IPS-18a (cell line): Measurements from ENCODE around the gene PLEKHH3.

ENCODE experiments used
- H3K27ac ChIP-seq: one replicate; pipeline ENCODE4 v1.5.1; 2013; ENCODE audit warnings: low read length
- H3K27me3 ChIP-seq: one replicate; pipeline ENCODE4 v1.6.1; 2013; ENCODE audit warnings: mild to moderate bottlenecking, low read length; ENCODE audit not compliant: control insufficient read depth, insufficient read depth
- H3K36me3 ChIP-seq: one replicate; pipeline ENCODE4 v1.6.1; 2013; ENCODE audit warnings: low read depth, low read length; ENCODE audit not compliant: control insufficient read depth
- H3K4me1 ChIP-seq: one replicate; pipeline ENCODE4 v1.6.1; 2013; ENCODE audit warnings: low read depth, low read length; ENCODE audit not compliant: control insufficient read depth
- H3K4me3 ChIP-seq: one replicate; pipeline ENCODE4 v1.5.1; 2013; ENCODE audit warnings: low read length
- H3K9ac ChIP-seq: one replicate; pipeline ENCODE4 v1.6.1; 2013; ENCODE audit warnings: mild to moderate bottlenecking, low read length, moderate library complexity
- H3K9me3 ChIP-seq: one replicate; pipeline ENCODE4 v1.6.1; 2013; ENCODE audit warnings: low read depth, low read length; ENCODE audit not compliant: control insufficient read depth

The PLEKHH3 gene

GRCh38 chr17:42677012-42677857 is 441 bp upstream of the PLEKHH3 start:
- Histone ChIP-seq H3K27ac (peak overlapping the region; percentile 18), H3K4me1 (peaks cover 38% of the 10 kb centered on the region), H3K36me3 (no peaks in the 10 kb centered on the region), H3K4me3 (peak overlapping the region; percentile 88), H3K27me3 (peaks cover 54% of the 10 kb centered on the region), H3K9me3 (no peaks in the 10 kb centered on the region), H3K9ac (peak overlapping the region; percentile 60)

- H3K4me3 ChIP-seq, result peak overlapping the region; percentile 88
- H3K27ac ChIP-seq, result no peak overlapping the region
- H3K4me1 ChIP-seq, result peaks cover 39% of the 10 kb centered on the region
- no peaks in the 10 kb centered on the region for H3K9me3 ChIP-seq
- H3K27me3 ChIP-seq, result peaks cover 67% of the 10 kb centered on the region
- H3K9ac ChIP-seq, result peak overlapping the region; percentile 48
- no peaks in the 10 kb centered on the region for H3K36me3 ChIP-seq
Observed at GRCh38 chr17:42675965-42676423, 800 bp downstream of the PLEKHH3 start.

- peaks cover 42% of the 10 kb centered on the region for H3K4me1 ChIP-seq
- no peak overlapping the region for H3K27ac ChIP-seq
- H3K27me3 ChIP-seq, result peaks cover 69% of the 10 kb centered on the region
- H3K9ac ChIP-seq, result no peak overlapping the region
- H3K36me3 ChIP-seq, result no peaks in the 10 kb centered on the region
- peak overlapping the region; percentile 88 for H3K4me3 ChIP-seq
- no peaks in the 10 kb centered on the region for H3K9me3 ChIP-seq
Observed at GRCh38 chr17:42675348-42675964, 1.3 kb downstream of the PLEKHH3 start.

GRCh38 chr17:42674755-42675347 is 1.9 kb downstream of the PLEKHH3 start:
- H3K27ac ChIP-seq, result no peak overlapping the region
- H3K9me3 ChIP-seq, result no peaks in the 10 kb centered on the region
- H3K36me3 ChIP-seq, result no peaks in the 10 kb centered on the region
- H3K4me1 ChIP-seq, result peaks cover 37% of the 10 kb centered on the region
- no peak overlapping the region for H3K9ac ChIP-seq
- H3K27me3 ChIP-seq, result peaks cover 66% of the 10 kb centered on the region
- peak overlapping the region; percentile 88 for H3K4me3 ChIP-seq

GRCh38 chr17:42673885-42674754 is 2.7 kb downstream of the PLEKHH3 start:
- no peak overlapping the region for H3K27ac ChIP-seq
- no peaks in the 10 kb centered on the region for H3K9me3 ChIP-seq
- no peaks in the 10 kb centered on the region for H3K36me3 ChIP-seq
- H3K27me3 ChIP-seq, result peaks cover 72% of the 10 kb centered on the region
- H3K4me3 ChIP-seq, result peak overlapping the region; percentile 88
- H3K9ac ChIP-seq, result no peak overlapping the region
- H3K4me1 ChIP-seq, result peaks cover 39% of the 10 kb centered on the region

GRCh38 chr17:42673266-42673884 is 3.4 kb downstream of the PLEKHH3 start:
- H3K9ac ChIP-seq, result no peak overlapping the region
- no peak overlapping the region for H3K4me3 ChIP-seq

GRCh38 chr17:42672038-42672437 is 4.8 kb downstream of the PLEKHH3 start:
- Histone ChIP-seq H3K27me3 (peaks cover 75% of the 10 kb centered on the region), H3K36me3 (no peaks in the 10 kb centered on the region), H3K4me1 (peaks cover 25% of the 10 kb centered on the region), H3K27ac (no peak overlapping the region), H3K4me3 (peak overlapping the region; percentile 66), H3K9me3 (no peaks in the 10 kb centered on the region), H3K9ac (no peak overlapping the region)

More at GRCh38 chr17:42673266-42673884, 3.4 kb downstream of the PLEKHH3 start:
- no peak overlapping the region for H3K27ac ChIP-seq
- no peaks in the 10 kb centered on the region for H3K36me3 ChIP-seq
- peaks cover 75% of the 10 kb centered on the region for H3K27me3 ChIP-seq
- peaks cover 33% of the 10 kb centered on the region for H3K4me1 ChIP-seq
- no peaks in the 10 kb centered on the region for H3K9me3 ChIP-seq

- Histone ChIP-seq H3K9ac (no peak overlapping the region), H3K9me3 (no peaks in the 10 kb centered on the region), H3K4me3 (peak overlapping the region; percentile 66), H3K36me3 (peaks cover 5% of the 10 kb centered on the region), H3K4me1 (peaks cover 25% of the 10 kb centered on the region), H3K27me3 (peaks cover 69% of the 10 kb centered on the region), H3K27ac (no peak overlapping the region)
Observed at GRCh38 chr17:42670789-42671657, 5.8 kb downstream of the PLEKHH3 start.

GRCh38 chr17:42669977-42670788 is 6.6 kb downstream of the PLEKHH3 start:
- no peak overlapping the region for H3K9ac ChIP-seq
- H3K27me3 ChIP-seq, result peaks cover 61% of the 10 kb centered on the region
- H3K27ac ChIP-seq, result no peak overlapping the region
- H3K4me1 ChIP-seq, result peaks cover 25% of the 10 kb centered on the region
- peaks cover 5% of the 10 kb centered on the region for H3K36me3 ChIP-seq
- peak overlapping the region; percentile 66 for H3K4me3 ChIP-seq
- no peaks in the 10 kb centered on the region for H3K9me3 ChIP-seq

- Histone ChIP-seq H3K36me3 (peaks cover 5% of the 10 kb centered on the region), H3K27me3 (peaks cover 56% of the 10 kb centered on the region), H3K27ac (no peak overlapping the region), H3K9me3 (no peaks in the 10 kb centered on the region), H3K4me3 (peak overlapping the region; percentile 51), H3K4me1 (peaks cover 24% of the 10 kb centered on the region), H3K9ac (no peak overlapping the region)
Observed at GRCh38 chr17:42669705-42669976, 7.2 kb downstream of the PLEKHH3 start.
